ENCODE data around the gene PSMF1. TPM values are rescaled to one million over a fixed set of nuclear protein-coding genes. Genes with fewer than 3 reads are reported as not detected.
A peak's percentile ranks its signal among the peaks of the same experiment; 100 is the strongest.

Gene PSMF1
- total RNA-seq, 1 donor from 2014 or later, result 34.0 TPM

GRCh38 chr20:1212023-1212422 lies 93.6 kb downstream of the PSMF1 start:
- DNase-seq (ENCODE audit: low spot score), result no peak
- Histone ChIP-seq H2AFZ (replicated peaks) (no peak overlapping the region), H3K36me3 (no peaks in the 10 kb centered on the region), H3K27me3 (peaks cover 58% of the 10 kb centered on the region), H4K20me1 (ENCODE audit: low read depth) (no peaks in the 10 kb centered on the region), H3K4me3 (no peak overlapping the region), H3K27ac (no peak overlapping the region), H3K4me2 (no peak overlapping the region), H3K4me1 (no peaks in the 10 kb centered on the region), H3K79me2 (ENCODE audit: low read depth) (no peaks in the 10 kb centered on the region), H3K9me3 (ENCODE audit: low read depth) (no peaks in the 10 kb centered on the region), H3F3A (ENCODE audit: low read depth) (no peaks in the 10 kb centered on the region), H3K9ac (no peak overlapping the region)
- TF ChIP-seq EZH2 (IDR thresholded peaks at IDR 0.05) (no peak), EZH2phosphoT487 (IDR thresholded peaks at IDR 0.05) (no peak), CTCF (IDR thresholded peaks at IDR 0.05) (no peak)
- H3K4me3 Mint-ChIP-seq, result no peak overlapping the region
- H3K9me3 Mint-ChIP-seq, result no peaks in the 10 kb centered on the region
- peaks cover 13% of the 10 kb centered on the region for H3K4me1 Mint-ChIP-seq
- peaks cover 10% of the 10 kb centered on the region for H3K27me3 Mint-ChIP-seq (ENCODE audit: insufficient read depth, low read depth)
- no peak overlapping the region for H3K27ac Mint-ChIP-seq
- H3K36me3 Mint-ChIP-seq, result no peaks in the 10 kb centered on the region

GRCh38 chr20:1212607-1213396 lies 94.4 kb downstream of the PSMF1 start:
- Histone ChIP-seq H2AFZ (replicated peaks) (peak overlapping the region; percentile 48), H3K4me2 (no peak overlapping the region), H3K27ac (no peak overlapping the region), H4K20me1 (ENCODE audit: low read depth) (no peaks in the 10 kb centered on the region), H3K27me3 (peaks cover 58% of the 10 kb centered on the region), H3K36me3 (no peaks in the 10 kb centered on the region), H3K4me3 (no peak overlapping the region), H3K9ac (no peak overlapping the region), H3F3A (ENCODE audit: low read depth) (no peaks in the 10 kb centered on the region), H3K79me2 (ENCODE audit: low read depth) (no peaks in the 10 kb centered on the region), H3K9me3 (ENCODE audit: low read depth) (no peaks in the 10 kb centered on the region), H3K4me1 (no peaks in the 10 kb centered on the region)
- Mint-ChIP-seq H3K4me3 (peak overlapping the region; percentile 13), H3K27ac (no peak overlapping the region), H3K27me3 (ENCODE audit: insufficient read depth, low read depth) (peaks cover 8% of the 10 kb centered on the region), H3K36me3 (no peaks in the 10 kb centered on the region), H3K9me3 (no peaks in the 10 kb centered on the region), H3K4me1 (peaks cover 11% of the 10 kb centered on the region)
- DNase-seq (ENCODE audit: low spot score), result peak; percentile 90
- TF ChIP-seq EZH2phosphoT487 (IDR thresholded peaks at IDR 0.05), result no peak
- peak; percentile 31 for TF ChIP-seq EZH2 (IDR thresholded peaks at IDR 0.05)
- peak; percentile 80 for TF ChIP-seq CTCF (IDR thresholded peaks at IDR 0.05)

GRCh38 chr20:1214838-1215261 lies 96.4 kb downstream of the PSMF1 start:
- Histone ChIP-seq H3K9ac (no peak overlapping the region), H4K20me1 (ENCODE audit: low read depth) (no peaks in the 10 kb centered on the region), H2AFZ (replicated peaks) (no peak overlapping the region), H3K4me3 (no peak overlapping the region), H3K79me2 (ENCODE audit: low read depth) (no peaks in the 10 kb centered on the region), H3K27me3 (peaks cover 40% of the 10 kb centered on the region), H3K4me2 (no peak overlapping the region), H3K36me3 (no peaks in the 10 kb centered on the region), H3K9me3 (ENCODE audit: low read depth) (no peaks in the 10 kb centered on the region), H3F3A (ENCODE audit: low read depth) (no peaks in the 10 kb centered on the region), H3K4me1 (no peaks in the 10 kb centered on the region), H3K27ac (no peak overlapping the region)
- H3K4me3 Mint-ChIP-seq, result no peak overlapping the region
- H3K27ac Mint-ChIP-seq, result no peak overlapping the region
- H3K4me1 Mint-ChIP-seq, result peaks cover 11% of the 10 kb centered on the region
- H3K27me3 Mint-ChIP-seq (ENCODE audit: insufficient read depth, low read depth), result peaks cover 12% of the 10 kb centered on the region
- no peaks in the 10 kb centered on the region for H3K36me3 Mint-ChIP-seq
- DNase-seq (ENCODE audit: low spot score), result no peak
- no peaks in the 10 kb centered on the region for H3K9me3 Mint-ChIP-seq
- TF ChIP-seq EZH2 (IDR thresholded peaks at IDR 0.05) (no peak), CTCF (IDR thresholded peaks at IDR 0.05) (no peak), EZH2phosphoT487 (IDR thresholded peaks at IDR 0.05) (no peak)
